ENCODE results near the gene WWC2. TPM values are rescaled to one million over a fixed set of nuclear protein-coding genes. Genes with fewer than 3 reads are reported as not detected.

The WWC2 gene
- total and polyA plus RNA-seq, 2 donors (not counting 3 experiments of a cell fraction or from before 2014, with no cell fraction given) = 12.9 to 52.2 TPM

DNA sequence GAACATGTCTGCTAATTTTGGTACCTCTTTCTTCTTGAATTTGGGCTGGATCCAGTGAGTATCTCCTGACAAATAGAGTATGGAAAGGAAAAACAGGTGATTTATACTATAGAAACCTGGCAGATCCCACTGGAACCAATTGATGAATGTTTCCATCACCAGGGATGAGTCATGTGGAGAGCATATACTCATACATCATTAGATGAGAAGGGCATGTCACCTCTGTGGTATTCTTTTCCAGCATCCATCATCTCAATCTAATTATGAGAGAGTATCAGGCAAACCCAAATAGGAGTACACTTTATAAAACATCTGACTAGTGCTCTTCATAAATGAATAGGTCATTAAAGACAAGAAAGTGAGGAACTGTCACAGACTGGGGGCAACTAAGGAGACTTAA, 130.3 kb downstream of the WWC2 start:
- TF ChIP-seq MYC (IDR thresholded peaks at IDR 0.05; ENCODE audit: low read depth, low read length) = no peak
- no peak for TF ChIP-seq JUN (IDR thresholded peaks at IDR 0.05; ENCODE audit: borderline replicate concordance, insufficient read depth, insufficient read length, low read depth)
- TF ChIP-seq, protein P1, sequence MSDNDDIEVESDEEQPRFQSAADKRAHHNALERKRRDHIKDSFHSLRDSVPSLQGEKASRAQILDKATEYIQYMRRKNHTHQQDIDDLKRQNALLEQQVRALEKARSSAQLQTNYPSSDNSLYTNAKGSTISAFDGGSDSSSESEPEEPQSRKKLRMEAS (IDR thresholded peaks at IDR 0.05; ENCODE audit: insufficient read depth, insufficient read length) = no peak
- TF ChIP-seq POLR2AphosphoS5 (IDR thresholded peaks at IDR 0.05; ENCODE audit: insufficient read depth, low read depth, low read length) = no peak
- no peak for TF ChIP-seq GATA2 (IDR thresholded peaks at IDR 0.05; ENCODE audit: insufficient read depth, insufficient read length, low read depth, low read length)
- TF ChIP-seq, protein P2, sequence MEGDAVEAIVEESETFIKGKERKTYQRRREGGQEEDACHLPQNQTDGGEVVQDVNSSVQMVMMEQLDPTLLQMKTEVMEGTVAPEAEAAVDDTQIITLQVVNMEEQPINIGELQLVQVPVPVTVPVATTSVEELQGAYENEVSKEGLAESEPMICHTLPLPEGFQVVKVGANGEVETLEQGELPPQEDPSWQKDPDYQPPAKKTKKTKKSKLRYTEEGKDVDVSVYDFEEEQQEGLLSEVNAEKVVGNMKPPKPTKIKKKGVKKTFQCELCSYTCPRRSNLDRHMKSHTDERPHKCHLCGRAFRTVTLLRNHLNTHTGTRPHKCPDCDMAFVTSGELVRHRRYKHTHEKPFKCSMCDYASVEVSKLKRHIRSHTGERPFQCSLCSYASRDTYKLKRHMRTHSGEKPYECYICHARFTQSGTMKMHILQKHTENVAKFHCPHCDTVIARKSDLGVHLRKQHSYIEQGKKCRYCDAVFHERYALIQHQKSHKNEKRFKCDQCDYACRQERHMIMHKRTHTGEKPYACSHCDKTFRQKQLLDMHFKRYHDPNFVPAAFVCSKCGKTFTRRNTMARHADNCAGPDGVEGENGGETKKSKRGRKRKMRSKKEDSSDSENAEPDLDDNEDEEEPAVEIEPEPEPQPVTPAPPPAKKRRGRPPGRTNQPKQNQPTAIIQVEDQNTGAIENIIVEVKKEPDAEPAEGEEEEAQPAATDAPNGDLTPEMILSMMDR (IDR thresholded peaks at IDR 0.05; ENCODE audit: extremely low read depth in 1 of 2, insufficient read depth in 1 of 2, low read depth in 1 of 2, low read length in 2 of 2) = no peak
- TF ChIP-seq FOS (IDR thresholded peaks at IDR 0.05; ENCODE audit: borderline replicate concordance, insufficient read depth, low read length) = no peak
- no peak for TF ChIP-seq EZH2 (IDR thresholded peaks at IDR 0.05; ENCODE audit: borderline replicate concordance, low read depth, low read length, severe bottlenecking)
- TF ChIP-seq POLR2A (IDR thresholded peaks at IDR 0.05; ENCODE audit: low read depth, low read length) = no peak
- no TSS peak for BruUV-seq (replicated peaks)
- H3K27me3 ChIP-seq (ENCODE audit: control insufficient read depth in 2 of 2, insufficient read depth in 2 of 2, low read length in 2 of 2) = no peaks in the 10 kb centered on the region
- no peaks in the 10 kb centered on the region for H3K79me2 ChIP-seq (ENCODE audit: control insufficient read depth, insufficient read depth, low read length)
- no peaks in the 10 kb centered on the region for H3K4me1 ChIP-seq (ENCODE audit: control insufficient read depth, extremely low read depth, insufficient read depth, low read length)
- H3K27ac ChIP-seq (ENCODE audit: insufficient read depth, low read depth, low read length) = no peak overlapping the region
- H3K4me3 ChIP-seq (replicated peaks in 1 of 3; ENCODE audit: insufficient read depth in 1 of 3, low read depth in 1 of 3, low read length in 3 of 3) = no peak overlapping the region
- no peaks in the 10 kb centered on the region for H3K9me1 ChIP-seq (replicated peaks; ENCODE audit: control insufficient read depth, extremely low read depth, insufficient read depth, low read length)
- H3K9ac ChIP-seq (replicated peaks; ENCODE audit: extremely low read depth, insufficient read depth, low read length) = no peak overlapping the region
- no peaks in the 10 kb centered on the region for H4K20me1 ChIP-seq (replicated peaks; ENCODE audit: control insufficient read depth, extremely low read depth, insufficient read depth, low read length)
- CTCF ChIA-PET = interaction anchor here (1.8 kb wide), 1 partner anchor 13 kb away, joined by 6 read pairs; no protein-coding TSS in a partner anchor
- no peaks in the 10 kb centered on the region for H3K9me3 ChIP-seq (replicated peaks; ENCODE audit: control insufficient read depth, insufficient read depth, low read length)
- intact Hi-C loops (cut with micrococcal nuclease) = no loop called here
- no peak for DNase-seq (ENCODE audit: low read depth, low spot score)
- no peak overlapping the region for H2AFZ ChIP-seq (ENCODE audit: low read depth, low read length)
- POLR2A ChIA-PET = no interaction called here
- dilution Hi-C loops (cut with MboI; ENCODE audit: extremely low pct_ligation_motif_present, low sequenced_read_pairs) = no loop called here
- no peak for FAIRE-seq
- no peak overlapping the region for H3K4me2 ChIP-seq (ENCODE audit: insufficient read depth, low read length)
- H3K36me3 ChIP-seq (ENCODE audit: control insufficient read depth in 2 of 2, extremely low read depth in 1 of 2, insufficient read depth in 2 of 2, low read length in 2 of 2) = no peaks in the 10 kb centered on the region

Data from endothelial cell of umbilical vein (primary cell).